Esophagus muscularis mucosa (tissue), 4 donors: ENCODE measurements around the gene DCAF15.

ENCODE experiments used
- EP300 ChIP-seq: sonication (generic); formaldehyde crosslinking; IDR thresholded peaks from one replicate; pipeline ENCODE4 v1.6.1; 2017; ENCODE audit warnings: antibody characterized with exemption
- POLR2A ChIP-seq: fragments of 450-650 bp; IDR thresholded peaks from one replicate; pipeline ENCODE4 v1.6.1; 2017; ENCODE audit warnings: antibody characterized with exemption, moderate library complexity, mild to moderate bottlenecking, low read depth
- POLR2AphosphoS5 ChIP-seq, 2 donors: sonication (generic); formaldehyde crosslinking; IDR thresholded peaks; one replicate each; pipeline ENCODE4 v1.6.1; 2017; ENCODE audit warnings: antibody characterized with exemption in 2 of 2
- TF ChIP-seq, protein P1 (sequence below), 3 experiments: fragments of 200-600 bp in 2 of 3; fragments of 450-650 bp in 1 of 3; sonication (generic) in 2 of 3; IDR thresholded peaks; one replicate each; pipeline ENCODE4 v1.5.1; 2017 to 2019; ENCODE audit warnings: antibody characterized with exemption in 3 of 3, mild to moderate bottlenecking in 2 of 3, moderate library complexity in 1 of 3

DNA sequence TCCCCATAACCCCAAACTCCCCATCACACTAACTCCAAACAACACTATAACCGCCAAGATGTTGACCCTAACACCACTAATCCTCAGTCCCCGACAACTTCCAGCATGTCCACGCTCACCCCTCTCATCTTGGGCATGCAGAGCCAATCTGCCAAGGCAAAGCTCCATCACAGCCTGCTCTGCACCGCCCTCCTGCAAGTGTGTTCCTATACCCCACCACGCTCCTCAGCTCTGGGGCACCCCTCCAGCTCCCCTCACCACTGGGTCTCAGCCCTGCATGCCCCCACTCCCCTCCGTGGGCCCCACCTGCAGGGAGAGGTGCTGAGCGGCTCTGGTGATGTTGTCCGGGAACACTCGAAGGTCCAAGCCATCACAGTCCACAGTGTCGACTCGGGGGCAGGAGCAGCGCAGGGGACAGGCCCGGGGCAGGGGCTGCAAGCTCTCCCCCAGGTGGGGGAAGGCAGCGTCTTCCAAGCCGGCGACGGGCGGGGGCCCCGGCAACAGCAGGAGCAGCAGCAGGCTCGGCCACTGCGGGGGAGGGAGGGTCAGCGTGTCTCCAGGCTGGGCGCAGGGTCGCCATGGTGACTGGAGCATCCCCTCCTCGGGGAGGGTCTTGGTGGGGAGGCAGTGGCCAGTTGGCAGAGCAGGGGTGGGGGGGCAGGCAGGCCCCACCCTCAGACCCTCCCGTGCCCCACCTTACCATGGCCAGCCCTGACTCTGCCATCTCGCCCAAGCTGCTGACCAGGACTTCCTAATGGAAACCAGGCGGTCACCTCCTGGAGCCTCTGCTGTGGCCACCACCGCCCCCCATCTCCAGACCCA is 14.6 kb upstream of the DCAF15 start:
- TF ChIP-seq, protein P1, sequence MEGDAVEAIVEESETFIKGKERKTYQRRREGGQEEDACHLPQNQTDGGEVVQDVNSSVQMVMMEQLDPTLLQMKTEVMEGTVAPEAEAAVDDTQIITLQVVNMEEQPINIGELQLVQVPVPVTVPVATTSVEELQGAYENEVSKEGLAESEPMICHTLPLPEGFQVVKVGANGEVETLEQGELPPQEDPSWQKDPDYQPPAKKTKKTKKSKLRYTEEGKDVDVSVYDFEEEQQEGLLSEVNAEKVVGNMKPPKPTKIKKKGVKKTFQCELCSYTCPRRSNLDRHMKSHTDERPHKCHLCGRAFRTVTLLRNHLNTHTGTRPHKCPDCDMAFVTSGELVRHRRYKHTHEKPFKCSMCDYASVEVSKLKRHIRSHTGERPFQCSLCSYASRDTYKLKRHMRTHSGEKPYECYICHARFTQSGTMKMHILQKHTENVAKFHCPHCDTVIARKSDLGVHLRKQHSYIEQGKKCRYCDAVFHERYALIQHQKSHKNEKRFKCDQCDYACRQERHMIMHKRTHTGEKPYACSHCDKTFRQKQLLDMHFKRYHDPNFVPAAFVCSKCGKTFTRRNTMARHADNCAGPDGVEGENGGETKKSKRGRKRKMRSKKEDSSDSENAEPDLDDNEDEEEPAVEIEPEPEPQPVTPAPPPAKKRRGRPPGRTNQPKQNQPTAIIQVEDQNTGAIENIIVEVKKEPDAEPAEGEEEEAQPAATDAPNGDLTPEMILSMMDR (IDR thresholded peaks at IDR 0.05) = no peak
- TF ChIP-seq EP300 (no peak), POLR2AphosphoS5 (IDR thresholded peaks at IDR 0.05) (no peak), POLR2A (no peak)
